GM23248 (cell line): ENCODE measurements around the gene STAC3.

Source experiments
- EZH2 ChIP-seq: fragments of 200-600 bp; sonication (generic); IDR thresholded peaks from 2 replicates; pipeline ENCODE4 v1.6.1; 2018; ENCODE audit warnings: antibody characterized with exemption, mild to moderate bottlenecking; ENCODE audit not compliant: insufficient read depth, poor library complexity, severe bottlenecking
- EZH2phosphoT487 ChIP-seq: fragments of 200-600 bp; sonication (generic); IDR thresholded peaks from 2 replicates; pipeline ENCODE4 v1.6.1; 2018; ENCODE audit warnings: antibody characterized with exemption, moderate library complexity, mild to moderate bottlenecking, low read depth; ENCODE audit not compliant: insufficient read depth

DNA sequence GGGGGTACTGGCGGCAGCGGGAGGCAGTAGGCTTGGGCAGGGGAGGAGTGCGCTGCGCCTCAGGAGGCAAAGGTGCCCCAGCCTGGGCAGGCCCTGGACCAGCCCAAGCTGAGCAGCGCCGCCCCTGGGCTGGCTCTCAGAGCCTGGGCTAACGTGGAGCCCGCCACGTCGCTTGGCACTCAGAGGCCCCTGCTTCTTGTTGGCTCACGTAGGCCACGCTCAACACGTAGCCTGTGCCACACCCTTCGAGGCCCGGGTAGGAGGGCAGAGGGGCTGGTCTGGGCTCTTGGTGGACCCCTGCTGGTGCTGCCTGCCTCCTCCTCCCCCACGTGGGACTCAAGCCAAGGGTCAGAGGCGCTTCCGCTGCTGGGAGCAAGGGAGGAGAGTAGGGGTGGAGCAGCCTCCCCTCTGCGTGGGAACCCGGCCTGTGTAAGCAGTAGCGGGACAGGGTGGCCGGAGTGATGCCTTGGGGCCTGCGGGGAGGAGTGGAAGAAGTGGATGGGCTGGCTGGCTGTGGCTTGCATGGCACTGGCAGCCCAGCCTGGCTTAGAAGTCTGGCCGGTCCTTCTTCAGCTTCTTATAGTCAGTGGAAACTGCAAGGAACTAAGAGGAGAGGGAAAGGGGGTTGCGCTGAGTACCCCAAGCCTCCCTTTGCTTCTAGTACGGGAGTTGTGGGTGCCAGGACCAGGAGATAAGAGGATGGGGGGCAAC is 15.8 kb downstream of the STAC3 start:
- TF ChIP-seq EZH2phosphoT487, result no peak
- no peak for TF ChIP-seq EZH2
